Body of pancreas (tissue), 4 donors: ENCODE results near the gene DMXL1. TPM values are rescaled to one million over a fixed set of nuclear protein-coding genes. Genes with fewer than 3 reads are reported as not detected.
"Not testable (repeated sequence)": the region's sequence is repeated elsewhere in the genome, so short reads cannot be mapped to it uniquely, and the experiment has no call there.

Experiments used
- ATAC-seq: fragments of 150-250 bp; one replicate; pipeline ENCODE4 v1.9.1; 2016
- DNase-seq, 4 donors: peaks; one replicate each; pipeline ENCODE4 v3.0.0-alpha.2; 2019
- H3K27ac ChIP-seq, 4 donors: fragments of 200-600 bp; sonication (generic); 1 replicate in 3 of 4; 2 replicates in 1 of 4; pipeline versions ENCODE4 v1.5.1 to v1.6.1; 2016 to 2019; ENCODE audit warnings: mild to moderate bottlenecking in 1 of 4, mixed read lengths in 1 of 4, moderate library complexity in 1 of 4
- H3K27me3 ChIP-seq, 2 donors: fragments of 200-600 bp; sonication (generic); one replicate each; pipeline ENCODE4 v1.6.0; 2016; ENCODE audit warnings: mild to moderate bottlenecking in 1 of 2
- H3K36me3 ChIP-seq, 2 donors: fragments of 200-600 bp; sonication (generic); replicated peaks in 1 of 2; 2 replicates each; pipeline ENCODE4 v1.5.1; 2016; ENCODE audit warnings: low read depth in 2 of 2; ENCODE audit not compliant: insufficient read depth in 1 of 2
- H3K4me1 ChIP-seq: fragments of 200-600 bp; sonication (generic); one replicate; pipeline ENCODE4 v1.6.0; 2016
- H3K4me3 ChIP-seq, 2 donors: fragments of 200-600 bp; sonication (generic); 1 replicate in 1 of 2; 2 replicates in 1 of 2; pipeline ENCODE4 v1.5.1; 2016 to 2019
- H3K9me3 ChIP-seq, 3 donors: fragments of 200-600 bp; sonication (generic); 1 replicate in 2 of 3; 2 replicates in 1 of 3; pipeline ENCODE4 v1.5.1; 2016
- CTCF ChIP-seq, 7 experiments: fragments of 450-650 bp in 4 of 7; fragments of 200-600 bp in 3 of 7; sonication (generic) in 3 of 7; IDR thresholded peaks; one replicate each; pipeline ENCODE4 v1.5.1; 2016 to 2019; ENCODE audit warnings: antibody characterized with exemption in 7 of 7
- POLR2A ChIP-seq, 3 donors: fragments of 450-650 bp; IDR thresholded peaks; one replicate each; pipeline ENCODE4 v1.6.1; 2016; ENCODE audit warnings: antibody characterized with exemption in 3 of 3, mild to moderate bottlenecking in 2 of 3
- WGBS, 2 donors: methylation state at CpG; one replicate each; pipeline ENCODE4 v1.1.5; 2017; 5-methylcytosine and 5-hydroxymethylcytosine counted together
- intact Hi-C: fragments of 100-400 bp; cut with DNase I; formaldehyde crosslinking; loops from one replicate; pipeline ENCODE4 v1.15.1; 2023
- total RNA-seq, 2 donors: library from RNA; depleted of rRNA; stranded (reverse); fragments of >200 nt; gene quantifications; one replicate each; pipeline ENCODE4 v1.1.0, GENCODE V29; 2016

DMXL1 gene
- total RNA-seq, 2 donors from 2014 or later, result 40.0 to 64.9 TPM

- no peak for ATAC-seq
- Histone ChIP-seq H3K9me3 (no peaks in the 10 kb centered on the region), H3K4me1 (peaks cover 56% of the 10 kb centered on the region), H3K27me3 (no peaks in the 10 kb centered on the region), H3K36me3 (no peaks in the 10 kb centered on the region), H3K27ac (no peak overlapping the region), H3K4me3 (no peak overlapping the region)
- DNase-seq, result no peak
- intact Hi-C loops, result no loop called here
- TF ChIP-seq POLR2A (IDR thresholded peaks at IDR 0.05) (no peak), CTCF (IDR thresholded peaks at IDR 0.05) (no peak)
- 68 to 70% methylated on average over 3 of the region's 3 CpGs for WGBS, 2 donors
Measured at GRCh38 chr5:119074419-119074818, 3.5 kb downstream of the DMXL1 start.

- H3K9me3 ChIP-seq, ATAC-seq, DNase-seq, H3K4me3 ChIP-seq, H3K27ac ChIP-seq, H3K36me3 ChIP-seq, H3K27me3 ChIP-seq, intact Hi-C loops: not testable (repeated sequence)
- peaks cover 58% of the 10 kb centered on the region for H3K4me1 ChIP-seq
- WGBS, 2 donors, result 89 to 96% methylated on average over 12 of the region's 12 CpGs
Measured at GRCh38 chr5:119075269-119075668, 4.4 kb downstream of the DMXL1 start.

- H3K4me1 ChIP-seq, result peaks cover 66% of the 10 kb centered on the region
- ATAC-seq, result no peak
- H3K27ac ChIP-seq, result no peak overlapping the region
- no peaks in the 10 kb centered on the region for H3K36me3 ChIP-seq
- H3K4me3 ChIP-seq, result no peak overlapping the region
- DNase-seq, result no peak
- H3K9me3 ChIP-seq, result no peaks in the 10 kb centered on the region
- WGBS, 2 donors, result 32 to 38% methylated on average over 1 of the region's 1 CpG
- no peak for TF ChIP-seq CTCF (IDR thresholded peaks at IDR 0.05)
- no peak for TF ChIP-seq POLR2A (IDR thresholded peaks at IDR 0.05)
- H3K27me3 ChIP-seq, result no peaks in the 10 kb centered on the region
- intact Hi-C loops, result no loop called here
Measured at GRCh38 chr5:119076080-119076479, 5.2 kb downstream of the DMXL1 start.

- TF ChIP-seq CTCF (IDR thresholded peaks at IDR 0.05), result no peak
- TF ChIP-seq POLR2A (IDR thresholded peaks at IDR 0.05), result no peak
- intact Hi-C loops, result no loop called here
- ATAC-seq (no peak), DNase-seq (no peak)
- Histone ChIP-seq H3K4me3 (no peak overlapping the region), H3K27ac (no peak overlapping the region), H3K36me3 (no peaks in the 10 kb centered on the region), H3K4me1 (peaks cover 70% of the 10 kb centered on the region), H3K9me3 (no peaks in the 10 kb centered on the region), H3K27me3 (no peaks in the 10 kb centered on the region)
- WGBS, 2 donors, result 91 to 92% methylated on average over 5 of the region's 5 CpGs
Measured at GRCh38 chr5:119077444-119077843, 6.6 kb downstream of the DMXL1 start.

- peaks cover 62% of the 10 kb centered on the region for H3K4me1 ChIP-seq
- no peaks in the 10 kb centered on the region for H3K36me3 ChIP-seq
- H3K27me3 ChIP-seq, result no peaks in the 10 kb centered on the region
- H3K4me3 ChIP-seq, result no peak overlapping the region
- TF ChIP-seq POLR2A (IDR thresholded peaks at IDR 0.05), result no peak
- TF ChIP-seq CTCF (IDR thresholded peaks at IDR 0.05), result no peak
- intact Hi-C loops, result no loop called here
- H3K27ac ChIP-seq, result no peak overlapping the region
- ATAC-seq (no peak), DNase-seq (no peak)
- H3K9me3 ChIP-seq, result no peaks in the 10 kb centered on the region
- WGBS, 2 donors, result 83 to 100% methylated on average over 1 of the region's 1 CpG
Measured at GRCh38 chr5:119078071-119078846, 7.4 kb downstream of the DMXL1 start.
